ENCODE results near the gene PTAR1. TPM values are rescaled to one million over a fixed set of nuclear protein-coding genes. Genes with fewer than 3 reads are reported as not detected.

PTAR1 gene
- total and polyA plus RNA-seq, 2 donors from 2014 or later, result 7.7 to 61.4 TPM

DNA sequence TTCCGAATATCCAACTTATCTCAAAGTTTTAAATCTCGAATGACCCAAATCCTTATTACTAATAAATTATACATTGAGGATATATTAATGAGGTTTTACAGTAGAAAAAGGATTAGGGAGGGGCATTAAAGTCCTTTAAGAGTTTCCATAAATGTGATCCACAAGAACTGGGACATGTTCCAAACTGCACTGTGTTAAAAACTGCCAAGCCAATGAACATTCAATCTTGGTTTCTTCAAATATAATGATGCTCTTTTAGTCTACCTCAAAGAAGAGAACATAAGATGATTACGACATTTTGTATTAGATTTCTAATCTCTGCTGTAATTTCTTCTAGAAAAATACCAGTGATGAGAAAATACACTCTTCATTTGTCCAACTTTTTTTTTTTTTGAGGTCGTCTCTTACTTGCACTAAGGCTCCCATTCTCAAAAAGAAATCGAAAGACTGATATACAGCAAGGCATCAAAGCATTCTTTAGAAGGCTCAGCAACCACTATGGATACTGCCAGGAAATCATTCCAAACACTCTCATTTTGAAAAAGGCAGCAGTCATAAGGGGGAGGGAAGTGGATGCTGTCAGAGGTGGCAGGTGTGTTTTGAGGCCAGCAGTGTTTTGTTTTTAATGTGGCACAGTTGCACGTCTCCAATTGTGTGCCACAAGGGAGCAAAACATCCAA is 1.7 kb downstream of the PTAR1 start:
- peak overlapping the region; percentile 4 to 35 (median 22) for H3K4me3 ChIP-seq (ENCODE audit: low read length in 3 of 3)
- FAIRE-seq, result no peak
- no peaks in the 10 kb centered on the region for H3K36me3 ChIP-seq (ENCODE audit: control insufficient read depth in 2 of 3, insufficient read depth in 3 of 3, low read length in 3 of 3)

DNA sequence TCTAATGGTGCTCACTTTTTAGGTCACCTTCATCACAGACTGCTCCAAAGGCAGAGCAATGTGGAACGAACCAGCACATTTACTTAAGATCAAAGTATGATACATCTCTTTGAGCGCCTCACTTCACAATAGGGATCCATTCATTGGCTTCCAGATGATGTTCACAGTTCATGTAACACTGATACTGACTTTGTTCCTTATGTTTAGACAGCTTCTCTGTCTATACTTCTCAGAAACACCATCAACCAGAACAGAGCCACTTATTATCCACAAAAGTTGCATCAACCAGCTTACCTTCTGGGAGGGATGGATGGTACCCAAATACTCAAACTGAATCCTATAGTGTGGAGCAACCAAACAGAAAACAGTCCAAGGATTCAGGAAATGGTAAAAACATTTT is 4.6 kb downstream of the PTAR1 start:
- H3K27me3 ChIP-seq (ENCODE audit: control insufficient read depth, insufficient read depth, low read length), result no peaks in the 10 kb centered on the region
- H3K36me3 ChIP-seq (ENCODE audit: control insufficient read depth in 2 of 3, insufficient read depth in 3 of 3, low read length in 3 of 3), result no peaks in the 10 kb centered on the region
- no peaks in the 10 kb centered on the region for H3K9me3 ChIP-seq (ENCODE audit: control insufficient read depth in 2 of 3, insufficient read depth in 1 of 3, low read length in 3 of 3)
- TF ChIP-seq, protein P1, sequence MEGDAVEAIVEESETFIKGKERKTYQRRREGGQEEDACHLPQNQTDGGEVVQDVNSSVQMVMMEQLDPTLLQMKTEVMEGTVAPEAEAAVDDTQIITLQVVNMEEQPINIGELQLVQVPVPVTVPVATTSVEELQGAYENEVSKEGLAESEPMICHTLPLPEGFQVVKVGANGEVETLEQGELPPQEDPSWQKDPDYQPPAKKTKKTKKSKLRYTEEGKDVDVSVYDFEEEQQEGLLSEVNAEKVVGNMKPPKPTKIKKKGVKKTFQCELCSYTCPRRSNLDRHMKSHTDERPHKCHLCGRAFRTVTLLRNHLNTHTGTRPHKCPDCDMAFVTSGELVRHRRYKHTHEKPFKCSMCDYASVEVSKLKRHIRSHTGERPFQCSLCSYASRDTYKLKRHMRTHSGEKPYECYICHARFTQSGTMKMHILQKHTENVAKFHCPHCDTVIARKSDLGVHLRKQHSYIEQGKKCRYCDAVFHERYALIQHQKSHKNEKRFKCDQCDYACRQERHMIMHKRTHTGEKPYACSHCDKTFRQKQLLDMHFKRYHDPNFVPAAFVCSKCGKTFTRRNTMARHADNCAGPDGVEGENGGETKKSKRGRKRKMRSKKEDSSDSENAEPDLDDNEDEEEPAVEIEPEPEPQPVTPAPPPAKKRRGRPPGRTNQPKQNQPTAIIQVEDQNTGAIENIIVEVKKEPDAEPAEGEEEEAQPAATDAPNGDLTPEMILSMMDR (IDR thresholded peaks at IDR 0.05; ENCODE audit: borderline replicate concordance, extremely low read depth, insufficient read depth), result no peak
- no peak overlapping the region for H3K27ac ChIP-seq (ENCODE audit: low read depth in 2 of 2, low read length in 2 of 2)
- H3K9ac ChIP-seq (ENCODE audit: low read length in 3 of 3), result no peak overlapping the region
- intact Hi-C loops (cut with DNase I), result no loop called here
- FAIRE-seq (no peak), DNase-seq (no peak)
- no peak overlapping the region for H3K4me3 ChIP-seq (ENCODE audit: low read length in 3 of 3)
- peaks cover 0 to 36% (median 10%) of the 10 kb centered on the region in 3 donors for H3K4me1 ChIP-seq (ENCODE audit: control insufficient read depth in 2 of 3, insufficient read depth in 2 of 3, low read depth in 1 of 3, low read length in 3 of 3)

More for the DNA sequence above, 1.7 kb downstream of the PTAR1 start:
- DNase-seq, result peak in 2 of 5 donors; percentile 22 to 38
- Histone ChIP-seq H3K9ac (ENCODE audit: low read length in 3 of 3) (peak overlapping the region in 1 of 3 donors; percentile 34), H3K27me3 (ENCODE audit: control insufficient read depth, insufficient read depth, low read length) (no peaks in the 10 kb centered on the region), H3K9me3 (ENCODE audit: control insufficient read depth in 2 of 3, insufficient read depth in 1 of 3, low read length in 3 of 3) (no peaks in the 10 kb centered on the region), H3K27ac (ENCODE audit: low read depth in 2 of 2, low read length in 2 of 2) (no peak overlapping the region), H3K4me1 (ENCODE audit: control insufficient read depth in 2 of 3, insufficient read depth in 2 of 3, low read depth in 1 of 3, low read length in 3 of 3) (peaks cover 0 to 30% (median 10%) of the 10 kb centered on the region in 3 donors)
- intact Hi-C loops (cut with DNase I), result no loop called here
- TF ChIP-seq, protein P1 (IDR thresholded peaks at IDR 0.05; ENCODE audit: borderline replicate concordance, extremely low read depth, insufficient read depth), result no peak

DNA sequence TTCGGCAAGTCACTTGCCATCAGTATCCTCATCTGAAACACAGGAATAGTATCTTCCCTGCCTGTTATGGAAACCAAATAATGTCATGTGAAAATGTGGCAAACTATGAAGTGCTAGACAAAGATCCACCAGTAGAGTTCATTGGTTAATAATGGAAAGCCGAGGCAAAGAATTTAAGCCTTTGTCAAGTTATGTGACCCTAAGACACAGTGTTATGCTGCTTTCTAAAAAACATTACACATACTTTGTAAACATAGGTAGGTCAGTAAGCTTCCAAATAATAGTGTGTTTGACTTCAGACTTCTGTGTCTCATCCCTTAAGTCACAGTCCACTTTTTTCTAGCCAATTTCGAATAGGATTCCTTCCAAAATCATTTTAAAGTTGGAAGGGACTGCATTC is 6.0 kb downstream of the PTAR1 start:
- DNase-seq, result no peak
- no peak for FAIRE-seq
- intact Hi-C loops (cut with DNase I), result no loop called here
- H3K27me3 ChIP-seq (ENCODE audit: control insufficient read depth, insufficient read depth, low read length), result no peaks in the 10 kb centered on the region
- no peak overlapping the region for H3K4me3 ChIP-seq (ENCODE audit: low read length in 3 of 3)
- TF ChIP-seq, protein P1 (IDR thresholded peaks at IDR 0.05; ENCODE audit: borderline replicate concordance, extremely low read depth, insufficient read depth), result no peak
- no peak overlapping the region for H3K27ac ChIP-seq (ENCODE audit: low read depth in 2 of 2, low read length in 2 of 2)
- no peak overlapping the region for H3K9ac ChIP-seq (ENCODE audit: low read length in 3 of 3)
- H3K36me3 ChIP-seq (ENCODE audit: control insufficient read depth in 2 of 3, insufficient read depth in 3 of 3, low read length in 3 of 3), result no peaks in the 10 kb centered on the region
- no peaks in the 10 kb centered on the region for H3K9me3 ChIP-seq (ENCODE audit: control insufficient read depth in 2 of 3, insufficient read depth in 1 of 3, low read length in 3 of 3)
- H3K4me1 ChIP-seq (ENCODE audit: control insufficient read depth in 2 of 3, insufficient read depth in 2 of 3, low read depth in 1 of 3, low read length in 3 of 3), result peaks cover 0 to 45% (median 14%) of the 10 kb centered on the region in 3 donors
